ENCODE measurements around the gene SURF1. TPM values are rescaled to one million over a fixed set of nuclear protein-coding genes. Genes with fewer than 3 reads are reported as not detected.

SURF1 gene
- polyA plus RNA-seq, 2 donors, result 34.2 to 41.2 TPM

GRCh38 chr9:133303266-133304157, 52.8 kb downstream of the SURF1 start:
- Histone ChIP-seq H3K27me3 (ENCODE audit: control insufficient read depth in 1 of 2, insufficient read depth in 2 of 2, low read length in 2 of 2) (no peaks in the 10 kb centered on the region), H3K4me3 (ENCODE audit: low read depth in 1 of 2, low read length in 2 of 2) (no peak overlapping the region), H3K9me3 (ENCODE audit: control insufficient read depth in 2 of 2, insufficient read depth in 1 of 2, low read depth in 1 of 2, low read length in 1 of 2) (no peaks in the 10 kb centered on the region), H3K4me1 (ENCODE audit: control insufficient read depth in 2 of 2, insufficient read depth in 2 of 2, low read length in 1 of 2) (peaks cover 0 to 4% of the 10 kb centered on the region in 2 donors), H3K36me3 (ENCODE audit: control insufficient read depth in 2 of 2, insufficient read depth in 2 of 2, low read length in 1 of 2) (no peaks in the 10 kb centered on the region), H3K27ac (ENCODE audit: low read depth in 2 of 2, low read length in 1 of 2) (no peak overlapping the region)
- 77 to 83% methylated on average over 26 of the region's 26 CpGs for WGBS, 2 donors

Other genes starting within 250 kb of the SURF1 start
- gene RALGDS, start 235.2 kb downstream of the SURF1 start, polyA plus RNA-seq, result 10 to 100 TPM; 47.8 to 67.9 TPM
- gene GBGT1, start 192.6 kb downstream of the SURF1 start, polyA plus RNA-seq, result 1 to 10 TPM; 2.1 to 3.7 TPM
- gene OBP2B, start 147.2 kb downstream of the SURF1 start, polyA plus RNA-seq, result not detected
- 10 to 100 TPM in 1 of 2 donors, 1 to 10 TPM in 1; 7.7 to 15.6 TPM for gene ABO, start 81.3 kb downstream of the SURF1 start, polyA plus RNA-seq
- gene SURF6, start 20.3 kb downstream of the SURF1 start, polyA plus RNA-seq, result 10 to 100 TPM; 17.0 to 21.7 TPM
- gene MED22, start 8.4 kb downstream of the SURF1 start, polyA plus RNA-seq, result 10 to 100 TPM in 1 of 2 donors, 1 to 10 TPM in 1; 7.3 to 12.0 TPM
- 1,000 to 10,000 TPM; 2,052 to 3,524 TPM for gene RPL7A, start 8.3 kb downstream of the SURF1 start, polyA plus RNA-seq
- gene SURF2, start 63 bp upstream of the SURF1 start, polyA plus RNA-seq, result 10 to 100 TPM; 32.9 to 36.4 TPM
- gene SURF4, start 19.6 kb upstream of the SURF1 start, polyA plus RNA-seq, result 10 to 100 TPM; 39.7 to 64.7 TPM
- 1 to 10 TPM in 1 of 2 donors, under 1 TPM in 1; 0.49 to 1.3 TPM for gene STKLD1, start 19.9 kb upstream of the SURF1 start, polyA plus RNA-seq
- 10 to 100 TPM; 10.6 to 15.2 TPM for gene REXO4, start 61.5 kb upstream of the SURF1 start, polyA plus RNA-seq
- gene ADAMTS13, start 65.9 kb upstream of the SURF1 start, polyA plus RNA-seq, result 1 to 10 TPM; 1.2 to 4.3 TPM
- gene CACFD1, start 103.5 kb upstream of the SURF1 start, polyA plus RNA-seq, result 1 to 10 TPM; 7.0 to 7.9 TPM
- under 1 TPM; 0.69 TPM for gene SLC2A6, start 122.6 kb upstream of the SURF1 start, polyA plus RNA-seq
- not detected for gene MYMK, start 168.5 kb upstream of the SURF1 start, polyA plus RNA-seq
- gene ADAMTSL2, start 178.2 kb upstream of the SURF1 start, polyA plus RNA-seq, result 1 to 10 TPM in 1 of 2 donors, under 1 TPM in 1; 0.60 to 1.0 TPM